ENCODE results near the gene LRMDA.

GRCh38 chr10:76317078-76317477 is 885.7 kb downstream of the LRMDA start:
- TF ChIP-seq, protein P1, sequence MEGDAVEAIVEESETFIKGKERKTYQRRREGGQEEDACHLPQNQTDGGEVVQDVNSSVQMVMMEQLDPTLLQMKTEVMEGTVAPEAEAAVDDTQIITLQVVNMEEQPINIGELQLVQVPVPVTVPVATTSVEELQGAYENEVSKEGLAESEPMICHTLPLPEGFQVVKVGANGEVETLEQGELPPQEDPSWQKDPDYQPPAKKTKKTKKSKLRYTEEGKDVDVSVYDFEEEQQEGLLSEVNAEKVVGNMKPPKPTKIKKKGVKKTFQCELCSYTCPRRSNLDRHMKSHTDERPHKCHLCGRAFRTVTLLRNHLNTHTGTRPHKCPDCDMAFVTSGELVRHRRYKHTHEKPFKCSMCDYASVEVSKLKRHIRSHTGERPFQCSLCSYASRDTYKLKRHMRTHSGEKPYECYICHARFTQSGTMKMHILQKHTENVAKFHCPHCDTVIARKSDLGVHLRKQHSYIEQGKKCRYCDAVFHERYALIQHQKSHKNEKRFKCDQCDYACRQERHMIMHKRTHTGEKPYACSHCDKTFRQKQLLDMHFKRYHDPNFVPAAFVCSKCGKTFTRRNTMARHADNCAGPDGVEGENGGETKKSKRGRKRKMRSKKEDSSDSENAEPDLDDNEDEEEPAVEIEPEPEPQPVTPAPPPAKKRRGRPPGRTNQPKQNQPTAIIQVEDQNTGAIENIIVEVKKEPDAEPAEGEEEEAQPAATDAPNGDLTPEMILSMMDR (conservative IDR thresholded peaks at IDR 0.05; ENCODE audit: low read length), result no peak
- no peak for TF ChIP-seq EZH2phosphoT487 (IDR thresholded peaks at IDR 0.05; ENCODE audit: borderline replicate concordance)

All from Loucy (cell line).